HepG2 (cell line): Measurements from ENCODE around the gene STYXL1. TPM values are rescaled to one million over a fixed set of nuclear protein-coding genes. Genes with fewer than 3 reads are reported as not detected.

Experiments used
- FOXK1 ChIP-seq: sonication (generic); formaldehyde crosslinking; IDR thresholded peaks from 2 replicates; pipeline ENCODE4 v1.4.0; 2020; ENCODE audit warnings: low read depth, missing genetic modification reagents, borderline replicate concordance
- MATR3 ChIP-seq: sonication (generic); formaldehyde crosslinking; IDR thresholded peaks from 2 replicates; pipeline ENCODE4 v1.4.0; 2020; ENCODE audit warnings: missing genetic modification reagents
- MBD4 ChIP-seq: IDR thresholded peaks from 2 replicates; pipeline ENCODE4 v1.6.1; 2012; ENCODE audit warnings: low read length, inconsistent platforms, borderline replicate concordance
- NBN ChIP-seq: fragments of 450-650 bp; conservative IDR thresholded peaks from 2 replicates; pipeline ENCODE4 v1.6.1; 2017
- SMAD9 ChIP-seq: sonication (generic); formaldehyde crosslinking; IDR thresholded peaks from 2 replicates; pipeline ENCODE4 v1.5.1; 2020; ENCODE audit warnings: mild to moderate bottlenecking, missing genetic modification reagents
- ZBTB10 ChIP-seq: sonication (generic); formaldehyde crosslinking; IDR thresholded peaks from 2 replicates; pipeline ENCODE4 v1.4.0; 2020; ENCODE audit warnings: missing genetic modification reagents, borderline replicate concordance
- ZBTB38 ChIP-seq: sonication (generic); formaldehyde crosslinking; IDR thresholded peaks from 2 replicates; pipeline ENCODE4 v1.5.1; 2020; ENCODE audit warnings: mild to moderate bottlenecking, missing genetic modification reagents
- ZNF24 ChIP-seq: fragments of 450-650 bp; IDR thresholded peaks from 2 replicates; pipeline ENCODE4 v1.6.1; 2017; ENCODE audit warnings: antibody characterized with exemption, mild to moderate bottlenecking
- ZNF281 ChIP-seq: sonication (generic); formaldehyde crosslinking; IDR thresholded peaks from 2 replicates; pipeline ENCODE4 v1.4.0; 2020; ENCODE audit warnings: missing genetic modification reagents, borderline replicate concordance
- ZNF326 ChIP-seq: sonication (generic); formaldehyde crosslinking; IDR thresholded peaks from 2 replicates; pipeline ENCODE4 v1.4.0; 2020; ENCODE audit warnings: missing genetic modification reagents, borderline replicate concordance
- ZNF407 ChIP-seq: sonication (generic); formaldehyde crosslinking; IDR thresholded peaks from one replicate; pipeline ENCODE4 v1.5.1; 2020; ENCODE audit warnings: mild to moderate bottlenecking, missing genetic modification reagents; ENCODE audit errors: not compliant biosample characterization
- ZNF616 ChIP-seq: sonication (generic); formaldehyde crosslinking; IDR thresholded peaks from 2 replicates; pipeline ENCODE4 v1.5.0; 2020; ENCODE audit warnings: low read depth, mild to moderate bottlenecking, missing genetic modification reagents
- ZSCAN5A ChIP-seq: sonication (generic); formaldehyde crosslinking; IDR thresholded peaks from 2 replicates; pipeline ENCODE4 v1.8.0; 2022; ENCODE audit warnings: mild to moderate bottlenecking, missing genetic modification reagents, borderline replicate concordance
- polyA plus RNA-seq, 8 experiments: library from polyadenylated mRNA; depleted of rRNA in 3 of 8; stranded (reverse) in 7 of 8; unstranded in 1 of 8; fragments of >200 nt; fragmentation: Illumina TruSeq in 4 of 8; extraction: Trizol in 4 of 8; gene quantifications; 2 replicates each; pipeline versions ENCODE4 v1.2.1 to v1.2.3, GENCODE V29; 2011 to 2016; ENCODE audit warnings: low read depth in 4 of 8, missing spikeins in 1 of 8, mixed read lengths in 1 of 8; ENCODE audit not compliant: insufficient read depth in 1 of 8
- total RNA-seq, 5 experiments: library from RNA; depleted of rRNA; stranded (reverse); fragments of >200 nt; fragmentation: Illumina TruSeq; extraction: Trizol; gene quantifications; 2 replicates each; pipeline ENCODE4 v1.2.3, GENCODE V29; 2016; ENCODE audit warnings: low read depth in 1 of 5

STYXL1 gene
- total and polyA plus RNA-seq, 2 of the 13 experiments (the other 11 are each of a cell fraction or from before 2014, with no cell fraction given), result 23.9 to 38.3 TPM

GRCh38 chr7:75994388-75995051 lies 53.3 kb downstream of the STYXL1 start, which contains the start of gene TMEM120A (continued):
- no peak for TF ChIP-seq SMAD9 (CRISPR knock-in tag)
- TF ChIP-seq MBD4, result no peak
- TF ChIP-seq ZNF326 (CRISPR knock-in tag), result no peak
- no peak for TF ChIP-seq ZNF24
- no peak for TF ChIP-seq NBN
- TF ChIP-seq ZSCAN5A (CRISPR knock-in tag), result no peak
- TF ChIP-seq MATR3 (CRISPR knock-in tag), result no peak
- TF ChIP-seq ZBTB38 (CRISPR knock-in tag), result no peak
- TF ChIP-seq ZNF616 (CRISPR knock-in tag), result no peak
- no peak for TF ChIP-seq FOXK1 (CRISPR knock-in tag)
- TF ChIP-seq ZNF281 (CRISPR knock-in tag), result no peak
- no peak for TF ChIP-seq ZNF407 (CRISPR knock-in tag)
- no peak; the same call in 1 of the 2 replicates for TF ChIP-seq ZBTB10
